ENCODE data around the gene BACH2. TPM values are rescaled to one million over a fixed set of nuclear protein-coding genes. Genes with fewer than 3 reads are reported as not detected.

The BACH2 gene
- total and polyA plus RNA-seq, 2 experiments from 2014 or later, result 1.6 to 5.7 TPM

GRCh38 chr6:89941763-89942497 lies 354.7 kb downstream of the BACH2 start:
- DNase-seq (ENCODE audit: low spot score) (no peak), ATAC-seq (no peak)
- no peaks in the 10 kb centered on the region for H3K9me2 ChIP-seq (ENCODE audit: insufficient read depth)
- Mint-ChIP-seq H3K27ac (no peak overlapping the region; the same call in 1 of the 2 replicates), H3K9me3 (no peaks in the 10 kb centered on the region; the same call in 2 of the 3 replicates), H3K36me3 (ENCODE audit: low read depth) (no peaks in the 10 kb centered on the region), H3K4me3 (no peak overlapping the region), H3K27me3 (ENCODE audit: insufficient read depth, low read depth, poor library complexity) (peaks cover 5% of the 10 kb centered on the region), H3K4me1 (peaks cover 7% of the 10 kb centered on the region; the same call in 2 of the 3 replicates)
- H3K27ac ChIP-seq (ENCODE audit: low read depth), result no peak overlapping the region
- no peaks in the 10 kb centered on the region for H3K36me3 ChIP-seq (ENCODE audit: insufficient read depth)
- no peaks in the 10 kb centered on the region for H3K4me1 ChIP-seq (ENCODE audit: insufficient read depth)
- no peaks in the 10 kb centered on the region for H4K20me1 ChIP-seq (replicated peaks; ENCODE audit: insufficient read depth)
- H3K4me2 ChIP-seq, result no peak overlapping the region
- no peak overlapping the region for H2AFZ ChIP-seq
- H3K79me2 ChIP-seq (replicated peaks; ENCODE audit: insufficient read depth), result no peaks in the 10 kb centered on the region
- H3K4me3 ChIP-seq, result no peak overlapping the region
- H3F3A ChIP-seq (replicated peaks; ENCODE audit: low read depth), result no peaks in the 10 kb centered on the region
- no peaks in the 10 kb centered on the region for H3K27me3 ChIP-seq (ENCODE audit: insufficient read depth)
- TF ChIP-seq POLR2AphosphoS5 (IDR thresholded peaks at IDR 0.05; ENCODE audit: low read depth) (no peak), ZNF462 (CRISPR knock-in tag; IDR thresholded peaks at IDR 0.05) (no peak), CREB1 (CRISPR knock-in tag; IDR thresholded peaks at IDR 0.05; ENCODE audit: low read depth) (no peak), CTCF (conservative IDR thresholded peaks at IDR 0.05; ENCODE audit: low read depth in 2 of 2) (no peak), STAT1 (IDR thresholded peaks at IDR 0.05; ENCODE audit: unreplicated experiment) (no peak), ZNF331 (CRISPR knock-in tag; IDR thresholded peaks at IDR 0.05; ENCODE audit: low read depth) (no peak)

Data from GM23338 (cell line).